Measurements from ENCODE around the gene P2RX1.

The P2RX1 gene

GRCh38 chr17:3885271-3885670, 31.0 kb downstream of the P2RX1 start:
- no peak for DNase-seq (ENCODE audit: low read depth)
- TF ChIP-seq POLR2A (IDR thresholded peaks at IDR 0.05; ENCODE audit: extremely low read depth, insufficient read length), result no peak
- no peak for TF ChIP-seq CTCF (IDR thresholded peaks at IDR 0.05; ENCODE audit: low read depth, low read length)
- no peak for TF ChIP-seq MYC (IDR thresholded peaks at IDR 0.05; ENCODE audit: low read depth, low read length)
- no peak for TF ChIP-seq MAX (IDR thresholded peaks at IDR 0.05; ENCODE audit: low read depth, low read length)
- H3K4me3 ChIP-seq (ENCODE audit: low read depth, low read length), result no peak overlapping the region

- no peak overlapping the region for H3K4me3 ChIP-seq (ENCODE audit: low read depth, low read length)
- TF ChIP-seq POLR2A (IDR thresholded peaks at IDR 0.05; ENCODE audit: extremely low read depth, insufficient read length) (no peak), MYC (IDR thresholded peaks at IDR 0.05; ENCODE audit: low read depth, low read length) (no peak), CTCF (IDR thresholded peaks at IDR 0.05; ENCODE audit: low read depth, low read length) (no peak), MAX (IDR thresholded peaks at IDR 0.05; ENCODE audit: low read depth, low read length) (no peak)
- DNase-seq (ENCODE audit: low read depth), result no peak
These were observed 32.1 kb downstream of the P2RX1 start for GRCh38 chr17:3884188-3884587.

GRCh38 chr17:3882276-3882675, 34.0 kb downstream of the P2RX1 start:
- DNase-seq (ENCODE audit: low read depth), result no peak
- H3K4me3 ChIP-seq (ENCODE audit: low read depth, low read length), result no peak overlapping the region
- no peak for TF ChIP-seq MAX (IDR thresholded peaks at IDR 0.05; ENCODE audit: low read depth, low read length)
- TF ChIP-seq POLR2A (IDR thresholded peaks at IDR 0.05; ENCODE audit: extremely low read depth, insufficient read length), result no peak
- TF ChIP-seq CTCF (IDR thresholded peaks at IDR 0.05; ENCODE audit: low read depth, low read length), result no peak
- no peak for TF ChIP-seq MYC (IDR thresholded peaks at IDR 0.05; ENCODE audit: low read depth, low read length)

GRCh38 chr17:3880983-3881382, 35.3 kb downstream of the P2RX1 start:
- H3K4me3 ChIP-seq (ENCODE audit: low read depth, low read length), result no peak overlapping the region
- TF ChIP-seq MYC (IDR thresholded peaks at IDR 0.05; ENCODE audit: low read depth, low read length), result no peak
- TF ChIP-seq POLR2A (IDR thresholded peaks at IDR 0.05; ENCODE audit: extremely low read depth, insufficient read length), result no peak
- TF ChIP-seq MAX (IDR thresholded peaks at IDR 0.05; ENCODE audit: low read depth, low read length), result no peak
- no peak for TF ChIP-seq CTCF (IDR thresholded peaks at IDR 0.05; ENCODE audit: low read depth, low read length)
- no peak for DNase-seq (ENCODE audit: low read depth)

GRCh38 chr17:3879591-3880417, 36.5 kb downstream of the P2RX1 start:
- DNase-seq (ENCODE audit: low read depth), result no peak
- H3K4me3 ChIP-seq (ENCODE audit: low read depth, low read length), result no peak overlapping the region
- TF ChIP-seq CTCF (IDR thresholded peaks at IDR 0.05; ENCODE audit: low read depth, low read length) (no peak), MYC (IDR thresholded peaks at IDR 0.05; ENCODE audit: low read depth, low read length) (no peak), POLR2A (IDR thresholded peaks at IDR 0.05; ENCODE audit: extremely low read depth, insufficient read length) (no peak), MAX (IDR thresholded peaks at IDR 0.05; ENCODE audit: low read depth, low read length) (no peak)
